GM18951 (cell line): ENCODE measurements around the gene PRR9.
"Not testable (repeated sequence)": the region's sequence is repeated elsewhere in the genome, so short reads cannot be mapped to it uniquely, and the experiment has no call there.

Experiments used
- POLR2A ChIP-seq: IDR thresholded peaks from 4 replicates; pipeline ENCODE4 v1.6.1; 2011; ENCODE audit warnings: mild to moderate bottlenecking; ENCODE audit not compliant: insufficient read length, insufficient read depth; ENCODE audit errors: extremely low read depth
- in situ Hi-C: fragments of 300-500 bp; cut with MboI; formaldehyde crosslinking; loops from one replicate; pipeline ENCODE4 v1.12.0; 2022; ENCODE audit warnings: low sequenced_read_pairs, mixed read lengths, inconsistent platforms; ENCODE audit not compliant: unreplicated experiment

The PRR9 gene

GRCh38 chr1:153212201-153212600 lies 5.2 kb upstream of the PRR9 start:
- no peak for TF ChIP-seq POLR2A
- in situ Hi-C loops = no loop called here

- no peak for TF ChIP-seq POLR2A
These were observed 3.9 kb upstream of the PRR9 start for GRCh38 chr1:153213519-153213918.

DNA sequence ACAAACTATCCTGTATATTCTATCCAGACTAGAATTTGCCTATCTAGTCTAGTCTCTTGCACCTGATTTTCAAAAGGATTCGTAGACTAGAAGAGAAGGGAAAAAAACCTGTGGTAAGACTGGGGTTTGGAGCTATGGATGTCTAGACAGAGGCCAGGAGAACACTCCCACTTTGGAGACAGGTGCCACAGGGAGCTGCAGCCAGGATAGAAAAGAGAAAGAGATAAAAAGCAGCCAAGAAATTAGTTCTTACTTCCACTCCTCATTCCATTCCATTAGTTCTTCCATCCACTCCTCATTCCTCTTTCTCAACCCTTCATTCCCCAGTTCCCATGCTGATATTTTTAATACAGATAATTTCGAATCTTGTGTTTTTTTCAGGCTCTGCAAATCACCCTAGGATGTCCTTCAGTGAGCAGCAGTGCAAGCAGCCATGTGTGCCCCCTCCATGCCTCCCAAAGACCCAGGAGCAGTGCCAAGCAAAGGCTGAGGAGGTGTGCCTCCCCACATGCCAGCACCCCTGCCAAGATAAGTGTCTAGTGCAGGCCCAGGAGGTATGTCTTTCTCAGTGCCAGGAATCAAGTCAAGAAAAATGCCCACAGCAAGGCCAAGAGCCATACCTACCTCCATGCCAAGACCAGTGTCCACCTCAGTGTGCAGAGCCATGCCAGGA lies 496 bp downstream of the PRR9 start:
- TF ChIP-seq POLR2A = no peak
- in situ Hi-C loops = no loop called here

More at GRCh38 chr1:153213519-153213918, 3.9 kb upstream of the PRR9 start:
- in situ Hi-C loops = no loop called here

GRCh38 chr1:153220606-153221303 lies 3.4 kb downstream of the PRR9 start:
- no peak for TF ChIP-seq POLR2A
- in situ Hi-C loops = no loop called here

- in situ Hi-C loops = not testable (repeated sequence)
These were observed 5.9 kb downstream of the PRR9 start for GRCh38 chr1:153223040-153223891.

GRCh38 chr1:153227810-153228209 lies 10.4 kb downstream of the PRR9 start:
- no peak for TF ChIP-seq POLR2A
- in situ Hi-C loops = no loop called here

GRCh38 chr1:153228491-153228890 lies 11.1 kb downstream of the PRR9 start:
- no peak for TF ChIP-seq POLR2A
- in situ Hi-C loops = no loop called here

GRCh38 chr1:153229076-153229829 lies 11.9 kb downstream of the PRR9 start:
- in situ Hi-C loops = not testable (repeated sequence)

- TF ChIP-seq POLR2A = no peak
- in situ Hi-C loops = no loop called here
These were observed 14.0 kb downstream of the PRR9 start for GRCh38 chr1:153231363-153231762.

- in situ Hi-C loops = no loop called here
- no peak for TF ChIP-seq POLR2A
These were observed 14.4 kb downstream of the PRR9 start for GRCh38 chr1:153231785-153232184.

GRCh38 chr1:153232553-153232952 lies 15.2 kb downstream of the PRR9 start:
- in situ Hi-C loops = no loop called here
- no peak for TF ChIP-seq POLR2A

- no peak for TF ChIP-seq POLR2A
- in situ Hi-C loops = no loop called here
These were observed 16.1 kb downstream of the PRR9 start for GRCh38 chr1:153233448-153233847.

- no peak for TF ChIP-seq POLR2A
- in situ Hi-C loops = no loop called here
These were observed 21.1 kb downstream of the PRR9 start for GRCh38 chr1:153238527-153238926.
